GM21390 (cell line): Measurements from ENCODE around the gene ZNF777.
"Not testable (repeated sequence)": the region's sequence is repeated elsewhere in the genome, so short reads cannot be mapped to it uniquely, and the experiment has no call there.

ENCODE experiments used
- ATAC-seq: cut with Tn5 transposase; IDR thresholded peaks from one replicate; pipeline ENCODE4 v1.9.1; 2021; ENCODE audit not compliant: unreplicated experiment

The ZNF777 gene

DNA sequence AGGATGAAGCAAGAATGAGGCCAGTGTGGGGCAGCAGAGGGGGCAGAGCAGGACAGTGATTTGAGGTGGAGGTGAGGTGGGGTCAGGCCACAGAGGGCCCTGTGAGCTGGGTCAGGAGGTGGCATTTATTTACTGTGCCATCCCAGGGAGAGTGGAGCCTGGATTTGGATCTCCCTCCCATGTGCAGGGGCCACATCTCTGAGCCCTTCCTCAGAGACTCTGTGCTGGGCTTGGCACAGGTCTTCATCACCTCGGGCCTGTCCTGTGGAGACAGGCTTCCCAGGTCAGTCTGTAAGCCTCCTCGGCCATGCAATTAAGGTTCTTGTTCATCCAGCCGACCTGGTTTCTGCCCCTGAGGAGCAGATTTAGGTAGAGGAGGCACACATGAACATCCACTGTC lies 40.9 kb downstream of the ZNF777 start:
- ATAC-seq: no peak

DNA sequence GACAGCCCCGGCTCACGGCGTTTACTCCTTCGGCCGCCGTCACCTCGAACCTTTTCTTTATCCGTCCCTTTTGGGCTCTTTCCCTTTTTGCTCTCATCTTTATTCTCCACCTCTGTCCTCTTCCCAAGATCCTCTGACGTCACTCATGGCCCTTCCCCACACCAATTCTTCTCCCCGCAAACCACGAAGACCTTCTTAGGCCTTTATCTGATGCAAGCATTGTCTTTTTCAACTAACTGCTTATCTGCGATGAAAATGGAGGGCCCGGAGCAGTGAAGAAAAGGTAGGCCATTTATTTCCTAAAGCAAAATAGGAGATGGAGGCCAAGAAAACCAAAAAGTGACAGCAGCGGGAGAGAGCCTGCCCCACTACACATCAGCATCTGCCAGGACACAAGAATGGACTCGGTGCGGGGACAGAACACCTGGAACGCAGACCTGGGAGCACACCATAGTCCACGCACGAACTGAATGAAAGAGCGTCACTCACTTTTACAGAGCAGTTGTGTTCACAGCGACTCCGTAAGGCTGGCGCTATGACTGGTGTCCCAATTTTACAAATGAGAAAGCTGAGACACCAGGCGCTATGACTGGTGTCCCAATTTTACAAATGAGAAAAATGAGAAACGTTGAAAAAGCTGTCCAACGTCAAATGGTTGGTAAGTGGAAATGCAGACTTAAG lies 45.3 kb downstream of the ZNF777 start:
- ATAC-seq: no peak

DNA sequence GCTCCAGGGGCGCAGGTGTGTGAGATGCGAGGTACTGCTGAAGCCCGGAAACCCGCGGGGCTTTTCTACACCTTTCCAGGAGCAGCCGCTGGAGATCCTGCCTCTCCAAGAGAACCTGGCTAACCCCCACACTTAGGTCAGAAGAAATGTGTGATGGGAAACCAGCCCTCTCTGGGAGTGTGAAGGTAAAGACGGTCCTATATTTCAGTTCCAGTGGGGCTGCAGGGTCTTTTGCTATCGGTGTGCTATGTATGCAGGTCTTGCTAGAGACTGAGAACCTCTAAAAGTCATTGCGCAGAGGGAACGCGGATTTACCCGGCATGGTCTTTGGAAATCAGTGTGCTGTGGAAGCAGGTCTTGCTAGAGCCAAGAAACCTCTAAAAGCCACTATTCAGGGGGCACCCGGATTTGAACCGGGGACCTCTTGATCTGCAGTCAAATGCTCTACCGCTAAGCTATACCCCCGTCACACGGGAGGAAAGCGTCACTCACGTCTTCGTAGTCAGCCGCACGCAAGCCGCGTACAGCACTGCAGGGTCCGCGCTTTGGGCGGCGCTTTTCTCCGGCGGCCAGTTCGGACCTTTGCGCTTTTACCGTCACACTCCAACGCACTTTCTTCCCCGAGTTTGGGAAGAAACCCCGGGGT lies 46.0 kb downstream of the ZNF777 start:
- ATAC-seq: no peak

DNA sequence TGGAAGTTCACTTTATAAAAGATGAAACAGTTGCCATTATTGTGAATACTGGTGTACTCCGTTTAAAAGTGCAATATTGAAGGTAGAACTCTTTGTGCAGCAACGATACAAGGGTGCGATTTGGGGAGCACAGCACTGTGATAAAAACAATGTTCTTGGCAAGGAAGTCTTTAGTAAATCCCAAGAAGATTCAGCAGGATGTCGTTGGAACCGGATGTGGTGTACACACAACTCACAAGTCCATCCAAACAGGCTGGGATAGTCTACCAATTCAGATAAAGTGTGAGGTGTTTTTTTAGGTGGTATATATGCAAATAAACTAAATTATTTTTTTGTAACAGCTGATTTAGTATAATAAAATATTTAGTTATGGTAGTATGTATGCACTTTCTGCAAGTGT lies 46.7 kb downstream of the ZNF777 start:
- ATAC-seq: no peak

DNA sequence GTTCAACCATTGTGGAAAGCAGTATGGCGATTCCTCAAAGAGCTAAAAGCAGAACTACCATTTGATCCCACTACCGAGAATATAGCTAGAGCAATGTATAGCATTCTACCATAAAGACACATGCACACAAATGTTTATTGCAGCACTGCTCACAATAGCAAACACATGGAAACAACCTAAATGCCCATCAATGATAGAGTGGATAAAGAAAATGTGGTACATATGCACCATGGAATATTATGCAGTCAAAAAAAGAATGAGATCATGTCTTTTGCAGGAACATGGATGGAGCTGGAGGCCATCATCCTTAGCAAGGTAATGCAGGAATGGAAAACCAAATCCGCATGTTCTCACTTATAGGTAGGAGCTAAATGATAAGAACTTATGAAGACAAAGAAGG lies 47.8 kb downstream of the ZNF777 start:
- ATAC-seq: not testable (repeated sequence)

DNA sequence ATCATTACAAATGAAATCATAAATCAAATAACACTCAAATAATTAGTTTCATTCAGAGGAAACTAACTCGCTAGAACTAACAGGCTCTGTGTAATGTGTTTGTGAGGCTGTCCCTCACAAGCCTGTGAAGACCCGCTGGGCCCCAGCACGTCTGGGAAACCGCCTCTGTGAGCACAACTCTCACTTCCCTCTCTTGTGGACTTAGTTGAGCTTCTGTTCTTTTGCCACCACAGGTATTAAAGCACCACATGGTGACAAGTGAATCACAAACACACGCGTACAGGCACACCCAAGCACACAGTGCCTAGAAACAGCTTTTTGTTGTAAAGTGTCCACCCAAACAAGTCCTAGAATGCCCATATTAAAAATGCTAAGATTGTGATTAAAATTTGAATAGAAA lies 51.0 kb downstream of the ZNF777 start:
- no peak for ATAC-seq

DNA sequence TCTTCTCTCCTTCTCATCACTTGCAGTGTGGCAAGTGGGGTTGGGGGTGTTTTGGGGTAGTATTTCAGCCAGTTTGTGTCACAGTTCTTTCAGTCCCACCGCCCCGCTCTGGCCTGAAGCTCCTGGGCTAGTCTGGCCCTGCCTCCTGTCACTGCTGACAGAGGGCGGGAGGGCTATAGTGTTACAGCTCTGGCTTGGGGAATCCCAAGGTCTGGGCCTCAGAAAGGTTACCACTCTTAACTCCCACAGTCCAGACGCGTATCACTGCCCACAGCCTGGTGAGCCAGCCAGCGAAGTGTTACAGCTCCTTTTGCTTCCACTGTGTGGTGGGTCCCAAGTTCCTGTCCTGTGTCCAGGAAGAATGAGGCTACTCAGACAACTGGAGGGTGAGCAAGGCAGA lies 56.0 kb downstream of the ZNF777 start:
- no peak for ATAC-seq

DNA sequence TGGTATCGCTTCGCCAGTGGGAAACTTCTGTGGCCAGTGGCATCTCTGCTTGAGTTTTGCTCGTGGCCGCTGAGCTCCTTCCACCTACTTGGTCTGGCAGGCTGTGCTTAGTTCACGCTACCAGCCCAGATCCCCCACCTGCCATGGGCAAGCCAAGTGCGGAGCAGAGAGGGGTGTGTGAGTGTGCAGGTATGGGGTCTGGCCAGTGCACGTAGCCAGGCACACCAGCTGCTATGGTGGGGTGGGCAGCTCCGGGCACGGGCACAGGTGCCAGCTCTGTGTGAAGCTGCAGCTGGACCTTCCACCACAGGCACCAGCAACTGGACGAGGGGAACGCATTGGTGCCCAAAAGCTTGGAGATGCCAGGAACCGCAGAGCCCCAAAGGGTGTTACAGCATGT lies 56.5 kb downstream of the ZNF777 start:
- ATAC-seq: no peak

DNA sequence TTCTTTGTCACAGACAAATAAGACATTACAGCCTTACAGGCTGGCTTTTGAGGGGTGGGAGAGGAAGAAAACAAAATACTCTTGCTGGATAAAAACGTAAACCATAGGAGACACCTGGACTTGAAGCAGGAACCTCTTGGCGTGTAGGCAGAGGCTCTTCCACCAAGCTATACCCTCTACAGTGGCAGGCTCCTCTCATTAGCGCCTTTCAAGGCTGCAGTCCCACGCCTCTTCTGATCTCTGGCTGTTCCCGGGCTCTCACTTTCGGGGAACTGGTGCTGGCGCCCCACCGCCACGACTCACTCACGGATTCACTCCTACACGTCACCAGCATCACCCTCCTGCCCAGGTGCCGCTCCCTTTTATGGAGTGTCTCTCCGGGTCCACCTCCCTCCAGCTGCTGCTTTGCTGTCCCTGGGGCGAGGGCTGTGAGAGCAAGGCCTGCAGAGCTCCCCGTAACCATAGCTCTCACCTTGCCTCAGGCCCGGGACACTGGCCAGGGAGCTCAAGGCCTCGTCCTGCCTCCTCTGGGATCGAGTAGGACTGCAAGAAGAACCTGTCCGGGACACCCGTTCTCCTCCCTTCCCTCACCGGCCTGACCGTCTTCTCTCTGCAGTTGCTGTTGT lies 62.6 kb downstream of the ZNF777 start:
- no peak for ATAC-seq

DNA sequence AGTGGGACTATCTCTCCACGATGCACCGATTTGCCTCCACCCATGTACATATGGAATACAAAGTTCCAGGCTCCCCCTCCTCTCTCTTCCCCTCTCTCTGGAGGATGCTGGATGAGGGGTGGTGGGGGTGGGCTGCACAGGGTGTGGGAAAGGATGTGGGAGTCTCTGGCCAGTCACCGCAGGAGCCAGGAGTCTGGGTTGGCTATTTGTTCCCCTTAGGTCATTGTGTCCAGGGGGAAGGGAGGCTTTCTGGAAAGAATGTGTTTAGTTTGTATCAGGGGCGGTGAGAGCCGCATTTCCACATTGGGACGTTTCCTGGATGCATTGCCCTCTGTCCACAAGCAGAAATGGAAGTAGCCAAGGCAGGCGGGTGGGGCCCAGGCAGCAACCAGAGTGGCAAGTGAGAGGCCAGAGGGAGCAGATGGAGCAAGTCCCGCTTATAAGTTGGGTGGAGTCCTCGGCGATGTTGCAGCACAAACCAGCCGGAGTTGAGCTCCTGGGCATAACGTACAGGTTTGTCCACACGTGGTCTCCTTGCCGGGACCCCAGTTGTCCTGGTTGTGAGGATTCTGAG lies 63.3 kb downstream of the ZNF777 start:
- ATAC-seq: no peak

DNA sequence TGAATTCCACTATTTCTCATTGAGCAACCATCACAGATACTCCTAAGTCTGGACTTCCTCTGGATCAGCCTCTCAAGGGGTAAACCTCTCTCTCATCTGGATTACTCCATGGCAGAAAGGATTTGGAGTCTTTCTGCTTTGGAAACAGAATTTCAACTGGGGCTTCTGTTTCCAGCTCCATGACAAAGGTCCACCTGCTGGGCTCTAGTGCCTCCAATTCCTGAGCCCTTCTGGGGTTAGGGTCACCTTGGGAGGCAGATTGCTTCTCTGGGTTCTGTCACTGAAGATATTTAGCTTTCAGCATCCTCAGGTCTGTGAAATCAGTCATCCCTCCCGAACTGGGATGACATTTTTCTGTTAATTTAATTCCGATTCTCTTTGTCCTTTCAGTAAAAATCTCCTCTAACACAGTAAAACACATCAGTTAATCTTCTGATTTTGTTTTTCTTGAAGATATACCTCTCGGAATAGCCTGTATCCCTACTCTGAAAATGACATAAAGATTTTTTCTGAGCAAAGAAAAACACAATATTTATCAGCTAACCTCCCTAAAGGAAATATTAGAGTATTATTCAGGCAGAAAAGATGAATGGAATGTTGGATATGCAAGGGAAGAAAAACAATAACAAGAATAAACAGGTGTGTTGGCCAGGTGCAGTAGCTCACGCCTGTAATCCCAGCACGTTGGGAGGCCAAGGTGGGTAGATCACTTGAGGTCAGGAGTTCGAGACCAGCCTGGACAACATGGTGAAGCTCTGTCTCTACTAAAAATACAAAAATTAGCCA lies 72.1 kb downstream of the ZNF777 start:
- ATAC-seq: not testable (repeated sequence)

DNA sequence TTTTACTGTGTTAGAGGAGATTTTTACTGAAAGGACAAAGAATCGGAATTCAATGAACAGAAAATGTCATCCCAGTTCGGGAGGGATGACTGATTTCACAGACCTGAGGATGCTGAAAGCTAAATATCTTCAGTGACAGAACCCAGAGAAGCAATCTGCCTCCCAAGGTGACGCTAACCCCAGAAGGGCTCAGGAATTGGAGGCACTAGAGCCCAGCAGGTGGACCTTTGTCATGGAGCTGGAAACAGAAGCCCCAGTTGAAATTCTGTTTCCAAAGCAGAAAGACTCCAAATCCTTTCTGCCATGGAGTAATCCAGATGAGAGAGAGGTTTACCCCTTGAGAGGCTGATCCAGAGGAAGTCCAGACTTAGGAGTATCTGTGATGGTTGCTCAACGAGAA lies 74.3 kb downstream of the ZNF777 start:
- ATAC-seq: not testable (repeated sequence)

DNA sequence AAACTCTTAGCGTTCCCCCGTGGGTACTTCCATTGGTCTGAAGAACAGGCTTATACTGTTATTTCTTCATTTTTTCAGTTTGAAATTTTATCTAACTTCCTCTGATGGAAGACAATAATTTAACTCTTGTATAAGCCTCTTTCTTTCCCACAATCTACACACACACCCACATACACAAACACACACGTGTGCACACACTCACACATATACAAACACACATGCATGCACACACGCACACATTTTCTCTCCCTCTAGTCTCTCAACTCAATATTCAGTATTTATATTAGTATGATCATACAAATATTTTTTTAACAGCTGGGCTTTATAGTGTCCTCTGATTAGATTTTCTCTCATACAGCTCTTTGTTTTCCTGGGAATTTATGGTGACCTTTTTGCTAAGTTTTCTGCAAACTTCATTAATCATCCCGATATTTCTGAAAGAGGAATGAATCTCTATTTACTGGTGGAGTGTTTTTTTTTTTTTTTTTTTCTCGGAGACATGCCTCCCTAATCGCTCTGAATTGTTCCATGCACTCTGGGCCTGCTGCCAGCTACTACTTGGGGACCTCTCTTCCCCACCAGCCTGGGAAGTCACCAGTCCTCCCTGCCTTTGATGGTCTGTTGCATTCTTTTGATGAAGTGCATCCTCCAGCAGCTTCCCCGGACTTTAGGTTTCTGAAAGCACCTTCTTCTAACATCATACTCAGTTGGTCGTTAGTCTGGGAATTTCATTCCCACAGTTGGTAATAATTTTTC lies 75.5 kb downstream of the ZNF777 start:
- ATAC-seq: no peak
